ENCODE results near the gene MIA2. TPM values are rescaled to one million over a fixed set of nuclear protein-coding genes. Genes with fewer than 3 reads are reported as not detected.

Gene MIA2
- total and polyA plus RNA-seq, 8 donors: 23.6 to 72.4 (median 50.3) TPM

- peak overlapping the region; percentile 95 to 100 (median 97) for H3K27ac ChIP-seq
- H3K27me3 ChIP-seq: no peaks in the 10 kb centered on the region
- DNase-seq: no peak
- intact Hi-C loops (cut with DNase I; ENCODE audit: low total_unique reads): no loop called here
- peaks cover 0 to 7% (median 0%) of the 10 kb centered on the region in 4 donors for H3K9me3 ChIP-seq
- peaks cover 6 to 46% (median 28%) of the 10 kb centered on the region in 4 donors for H3K4me1 ChIP-seq
- TF ChIP-seq, protein P1, sequence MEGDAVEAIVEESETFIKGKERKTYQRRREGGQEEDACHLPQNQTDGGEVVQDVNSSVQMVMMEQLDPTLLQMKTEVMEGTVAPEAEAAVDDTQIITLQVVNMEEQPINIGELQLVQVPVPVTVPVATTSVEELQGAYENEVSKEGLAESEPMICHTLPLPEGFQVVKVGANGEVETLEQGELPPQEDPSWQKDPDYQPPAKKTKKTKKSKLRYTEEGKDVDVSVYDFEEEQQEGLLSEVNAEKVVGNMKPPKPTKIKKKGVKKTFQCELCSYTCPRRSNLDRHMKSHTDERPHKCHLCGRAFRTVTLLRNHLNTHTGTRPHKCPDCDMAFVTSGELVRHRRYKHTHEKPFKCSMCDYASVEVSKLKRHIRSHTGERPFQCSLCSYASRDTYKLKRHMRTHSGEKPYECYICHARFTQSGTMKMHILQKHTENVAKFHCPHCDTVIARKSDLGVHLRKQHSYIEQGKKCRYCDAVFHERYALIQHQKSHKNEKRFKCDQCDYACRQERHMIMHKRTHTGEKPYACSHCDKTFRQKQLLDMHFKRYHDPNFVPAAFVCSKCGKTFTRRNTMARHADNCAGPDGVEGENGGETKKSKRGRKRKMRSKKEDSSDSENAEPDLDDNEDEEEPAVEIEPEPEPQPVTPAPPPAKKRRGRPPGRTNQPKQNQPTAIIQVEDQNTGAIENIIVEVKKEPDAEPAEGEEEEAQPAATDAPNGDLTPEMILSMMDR (IDR thresholded peaks at IDR 0.05): no peak
- TF ChIP-seq POLR2A (IDR thresholded peaks at IDR 0.05): no peak
- TF ChIP-seq EP300 (IDR thresholded peaks at IDR 0.05): no peak
- no peak for TF ChIP-seq POLR2AphosphoS5 (IDR thresholded peaks at IDR 0.05)
- H3K4me3 ChIP-seq: peak overlapping the region; percentile 78 to 90 (median 88)
- H3K36me3 ChIP-seq: no peaks in the 10 kb centered on the region
- WGBS, 5 donors: 0 to 1% (median 1%) methylated on average over 14 to 16 of the region's 16 CpGs
Measured at GRCh38 chr14:39267608-39268005, 33.9 kb downstream of the MIA2 start.

DNA sequence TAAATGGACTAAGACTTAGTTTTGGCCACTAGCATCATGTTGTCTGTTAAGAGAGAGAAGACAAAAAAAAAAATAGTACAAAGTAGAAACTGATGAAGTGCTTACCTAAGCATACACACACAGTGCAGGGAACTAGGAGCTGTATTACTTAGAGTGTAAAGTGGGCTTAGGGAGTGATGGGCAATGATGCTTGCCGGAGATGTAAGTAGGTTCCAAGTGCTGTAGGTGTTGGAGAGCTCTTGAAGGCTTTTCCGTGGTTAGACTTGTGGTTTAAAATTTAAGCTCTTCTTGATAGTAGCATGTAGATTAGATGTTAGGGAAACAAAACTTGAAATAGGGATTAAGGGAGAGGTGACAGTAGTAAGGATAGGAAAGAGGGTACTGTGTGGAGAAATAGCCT is 34.7 kb downstream of the MIA2 start:
- intact Hi-C loops (cut with DNase I; ENCODE audit: low total_unique reads): no loop called here
- peak overlapping the region in 3 of 5 donors; percentile 95 to 98 (median 97) for H3K27ac ChIP-seq
- WGBS, 5 donors: 4 to 20% (median 8%) methylated on average over 2 of the region's 2 CpGs
- no peak for TF ChIP-seq POLR2A (IDR thresholded peaks at IDR 0.05)
- TF ChIP-seq EP300 (IDR thresholded peaks at IDR 0.05): no peak
- no peak for TF ChIP-seq POLR2AphosphoS5 (IDR thresholded peaks at IDR 0.05)
- TF ChIP-seq, protein P1 (IDR thresholded peaks at IDR 0.05): no peak
- no peaks in the 10 kb centered on the region for H3K36me3 ChIP-seq
- peak overlapping the region; percentile 78 to 90 (median 88) for H3K4me3 ChIP-seq
- peaks cover 6 to 46% (median 28%) of the 10 kb centered on the region in 4 donors for H3K4me1 ChIP-seq
- DNase-seq: peak in 1 of 2 donors; percentile 27
- H3K9me3 ChIP-seq: peaks cover 0 to 7% (median 0%) of the 10 kb centered on the region in 4 donors
- no peaks in the 10 kb centered on the region for H3K27me3 ChIP-seq

DNA sequence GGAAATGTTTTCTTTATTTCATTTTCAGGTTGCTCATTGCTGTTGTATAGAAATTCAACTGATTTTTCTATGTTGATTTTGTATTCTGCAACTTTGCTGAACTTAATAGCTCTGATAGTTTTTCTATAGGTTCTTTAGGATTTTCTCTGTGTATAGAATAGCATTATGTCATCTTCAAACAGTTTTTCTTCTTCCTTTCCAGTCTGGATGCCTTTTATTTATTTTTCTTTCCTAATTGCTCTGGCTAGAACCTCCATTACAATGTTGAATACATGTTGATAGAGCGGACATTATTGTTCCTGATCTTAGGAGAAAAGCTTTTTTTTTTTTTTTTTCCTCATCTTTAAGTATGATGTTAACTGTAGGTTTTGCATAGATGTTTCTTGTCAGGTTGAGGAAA is 39.2 kb downstream of the MIA2 start:
- TF ChIP-seq, protein P1 (IDR thresholded peaks at IDR 0.05): no peak
- TF ChIP-seq EP300 (IDR thresholded peaks at IDR 0.05) (no peak), POLR2A (IDR thresholded peaks at IDR 0.05) (no peak), POLR2AphosphoS5 (IDR thresholded peaks at IDR 0.05) (no peak)
- 90 to 100% (median 100%) methylated on average over 1 of the region's 1 CpG for WGBS, 5 donors
- intact Hi-C loops (cut with DNase I; ENCODE audit: low total_unique reads): no loop called here

DNA sequence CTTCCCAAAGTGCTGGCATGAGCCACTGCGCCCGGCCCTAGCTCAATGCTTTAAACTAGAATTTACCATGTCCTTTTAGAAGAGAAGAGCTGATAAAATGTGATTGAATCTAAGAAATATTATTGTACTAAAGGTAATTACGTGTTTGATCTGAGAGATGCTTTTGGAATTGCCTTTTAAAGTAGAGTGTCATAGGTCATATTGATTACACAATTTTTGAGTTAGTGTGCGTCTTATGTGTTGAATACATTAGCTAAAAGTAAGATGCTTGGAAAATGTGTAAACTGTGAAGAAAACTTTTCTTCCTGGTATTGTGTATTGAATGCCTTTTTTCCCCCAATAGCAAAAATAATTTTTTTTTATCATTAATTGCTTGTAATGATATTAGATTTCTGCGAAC is 41.7 kb downstream of the MIA2 start:
- 67 to 85% (median 81%) methylated on average over 5 of the region's 5 CpGs for WGBS, 5 donors
- Histone ChIP-seq H3K4me3 (no peak overlapping the region), H3K36me3 (peaks cover 0 to 29% (median 20%) of the 10 kb centered on the region in 4 donors), H3K4me1 (peaks cover 2 to 28% (median 15%) of the 10 kb centered on the region in 4 donors), H3K27me3 (no peaks in the 10 kb centered on the region), H3K9me3 (peaks cover 0 to 7% (median 0%) of the 10 kb centered on the region in 4 donors), H3K27ac (no peak overlapping the region)
- TF ChIP-seq EP300 (IDR thresholded peaks at IDR 0.05) (no peak), POLR2AphosphoS5 (IDR thresholded peaks at IDR 0.05) (no peak), POLR2A (IDR thresholded peaks at IDR 0.05) (no peak)
- TF ChIP-seq, protein P1 (IDR thresholded peaks at IDR 0.05): no peak
- intact Hi-C loops (cut with DNase I; ENCODE audit: low total_unique reads): no loop called here
- DNase-seq: no peak

More for the DNA sequence above, 39.2 kb downstream of the MIA2 start:
- DNase-seq: no peak
- Histone ChIP-seq H3K9me3 (peaks cover 0 to 7% (median 0%) of the 10 kb centered on the region in 4 donors), H3K36me3 (peaks cover 0 to 6% (median 1%) of the 10 kb centered on the region in 4 donors), H3K4me1 (peaks cover 8 to 53% (median 30%) of the 10 kb centered on the region in 4 donors), H3K27me3 (no peaks in the 10 kb centered on the region), H3K4me3 (no peak overlapping the region), H3K27ac (no peak overlapping the region)

Measured in stomach (tissue), 9 donors.